ENCODE data around the gene RBM26.

RBM26 gene

DNA sequence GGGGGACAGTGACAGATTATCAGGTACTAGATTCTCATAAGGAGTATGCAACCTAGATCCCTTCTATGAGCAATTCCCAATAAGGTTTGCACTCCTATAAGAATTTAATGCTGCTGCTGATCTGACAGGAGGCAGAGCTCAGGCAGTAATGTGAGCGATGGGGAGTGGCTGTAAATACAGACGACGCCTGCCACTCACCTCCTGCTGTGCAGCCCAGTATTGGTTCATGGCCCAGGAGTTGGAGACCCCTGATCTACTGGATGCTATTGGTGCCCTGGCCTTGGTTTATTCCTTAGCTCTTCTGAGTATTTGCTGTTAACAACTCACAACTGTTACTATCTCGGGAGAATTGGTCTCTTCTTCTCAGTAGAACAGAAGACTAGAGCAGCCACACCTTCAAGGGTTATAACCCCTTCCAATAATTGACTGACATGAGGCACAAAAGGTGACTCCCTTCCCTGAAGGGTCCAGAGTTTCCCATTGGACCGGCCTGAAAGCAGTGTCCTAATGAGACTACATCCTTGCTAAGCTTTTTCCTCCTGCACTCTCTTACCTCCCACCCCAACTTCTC lies 35.0 kb upstream of the RBM26 start:
- H3K27me3 ChIP-seq (ENCODE audit: control insufficient read depth, insufficient read depth, low read length): no peaks in the 10 kb centered on the region
- H3K9me3 ChIP-seq (replicated peaks; ENCODE audit: low read length): no peaks in the 10 kb centered on the region
- no peaks in the 10 kb centered on the region for H3K36me3 ChIP-seq (ENCODE audit: insufficient read depth, low read length)
- H3K4me2 ChIP-seq (ENCODE audit: low read length): no peak overlapping the region
- H3K4me3 ChIP-seq (ENCODE audit: low read length): no peak overlapping the region
- no peak overlapping the region for H3K9ac ChIP-seq (ENCODE audit: low read depth, low read length)
- H3K4me1 ChIP-seq (ENCODE audit: control insufficient read depth, insufficient read depth, low read length): peaks cover under 1% of the 10 kb centered on the region

GRCh38 chr13:79439275-79439674 lies 33.2 kb upstream of the RBM26 start:
- Histone ChIP-seq H3K4me3 (ENCODE audit: low read length) (no peak overlapping the region), H3K4me1 (ENCODE audit: control insufficient read depth, insufficient read depth, low read length) (peaks cover 18% of the 10 kb centered on the region), H3K4me2 (ENCODE audit: low read length) (no peak overlapping the region), H3K9me3 (replicated peaks; ENCODE audit: low read length) (no peaks in the 10 kb centered on the region), H3K36me3 (ENCODE audit: insufficient read depth, low read length) (no peaks in the 10 kb centered on the region), H3K9ac (ENCODE audit: low read depth, low read length) (no peak overlapping the region), H3K27me3 (ENCODE audit: control insufficient read depth, insufficient read depth, low read length) (no peaks in the 10 kb centered on the region)

DNA sequence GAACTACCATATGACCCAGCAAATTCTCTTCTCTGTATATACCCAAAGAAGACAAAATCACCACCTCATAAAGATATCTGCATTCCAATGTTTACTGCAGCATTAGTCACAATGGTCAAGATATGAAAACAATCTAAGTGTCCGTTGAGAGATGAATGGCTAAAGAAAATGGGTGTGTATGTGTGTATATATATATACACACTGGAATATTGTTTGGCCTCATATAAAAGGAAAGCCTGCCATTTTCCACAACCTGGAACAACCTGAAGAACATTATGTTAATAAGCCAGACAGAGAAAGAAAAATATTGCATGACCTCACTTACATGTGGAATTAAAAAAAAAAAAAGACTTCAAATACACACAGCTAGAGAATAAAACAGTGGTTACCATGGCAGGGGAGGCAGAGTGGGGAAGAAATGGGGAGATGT lies 29.5 kb upstream of the RBM26 start:
- H3K27me3 ChIP-seq (ENCODE audit: control insufficient read depth, insufficient read depth, low read length): no peaks in the 10 kb centered on the region
- H3K4me1 ChIP-seq (ENCODE audit: control insufficient read depth, insufficient read depth, low read length): peaks cover 20% of the 10 kb centered on the region
- no peaks in the 10 kb centered on the region for H3K9me3 ChIP-seq (replicated peaks; ENCODE audit: low read length)
- H3K36me3 ChIP-seq (ENCODE audit: insufficient read depth, low read length): no peaks in the 10 kb centered on the region
- no peak overlapping the region for H3K4me3 ChIP-seq (ENCODE audit: low read length)
- no peak overlapping the region for H3K9ac ChIP-seq (ENCODE audit: low read depth, low read length)
- H3K4me2 ChIP-seq (ENCODE audit: low read length): peak overlapping the region; percentile 63

DNA sequence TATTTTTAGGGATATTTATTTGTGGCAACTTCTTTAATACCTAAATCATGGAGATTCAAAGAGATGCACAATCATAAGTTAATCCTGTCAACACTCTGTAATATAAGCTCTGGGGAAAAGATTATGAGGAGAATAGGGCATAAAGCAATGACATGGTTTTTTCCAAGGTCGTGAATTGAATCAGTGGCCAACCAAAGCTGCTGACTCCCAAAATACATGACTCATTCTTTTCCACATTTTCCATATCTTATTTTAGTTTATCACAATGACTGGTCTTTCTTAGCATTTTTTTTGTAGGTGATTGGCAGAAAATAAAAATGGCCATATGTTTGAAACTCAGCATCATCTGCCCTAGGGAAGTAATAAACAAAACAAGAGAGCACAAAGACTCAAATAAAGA lies 28.5 kb upstream of the RBM26 start:
- peaks cover 20% of the 10 kb centered on the region for H3K4me1 ChIP-seq (ENCODE audit: control insufficient read depth, insufficient read depth, low read length)
- no peaks in the 10 kb centered on the region for H3K27me3 ChIP-seq (ENCODE audit: control insufficient read depth, insufficient read depth, low read length)
- no peaks in the 10 kb centered on the region for H3K9me3 ChIP-seq (replicated peaks; ENCODE audit: low read length)

GRCh38 chr13:79432992-79433391 lies 26.9 kb upstream of the RBM26 start:
- no peak overlapping the region for H3K9ac ChIP-seq (ENCODE audit: low read depth, low read length)
- no peaks in the 10 kb centered on the region for H3K9me3 ChIP-seq (replicated peaks; ENCODE audit: low read length)
- H3K36me3 ChIP-seq (ENCODE audit: insufficient read depth, low read length): no peaks in the 10 kb centered on the region
- H3K27me3 ChIP-seq (ENCODE audit: control insufficient read depth, insufficient read depth, low read length): no peaks in the 10 kb centered on the region
- no peak overlapping the region for H3K4me3 ChIP-seq (ENCODE audit: low read length)
- H3K4me1 ChIP-seq (ENCODE audit: control insufficient read depth, insufficient read depth, low read length): peaks cover 22% of the 10 kb centered on the region
- no peak overlapping the region for H3K4me2 ChIP-seq (ENCODE audit: low read length)

More for the DNA sequence above, 28.5 kb upstream of the RBM26 start:
- Histone ChIP-seq H3K9ac (ENCODE audit: low read depth, low read length) (peak overlapping the region; percentile 47), H3K36me3 (ENCODE audit: insufficient read depth, low read length) (no peaks in the 10 kb centered on the region), H3K4me2 (ENCODE audit: low read length) (no peak overlapping the region), H3K4me3 (ENCODE audit: low read length) (no peak overlapping the region)

DNA sequence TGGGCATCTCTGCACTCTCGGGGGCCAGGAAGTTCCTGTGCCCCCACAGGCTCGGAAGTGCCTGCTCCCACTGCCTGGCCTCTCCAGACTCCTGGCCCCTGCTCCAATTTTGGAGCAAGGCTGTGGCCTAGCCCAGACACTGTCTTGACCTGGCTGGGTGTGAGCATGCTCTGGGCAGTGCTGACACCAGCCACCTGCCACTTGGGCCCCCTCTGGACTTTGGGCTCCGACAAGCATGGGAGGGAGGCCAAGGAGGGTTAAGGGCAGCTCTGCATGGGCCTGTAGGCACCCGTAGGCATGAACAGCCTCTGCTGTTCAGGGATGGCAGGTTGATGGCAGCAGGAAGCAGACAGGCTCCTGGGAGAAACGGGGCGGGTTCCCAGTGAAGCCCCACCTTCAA lies 26.0 kb upstream of the RBM26 start:
- H3K4me2 ChIP-seq (ENCODE audit: low read length): no peak overlapping the region
- H3K9ac ChIP-seq (ENCODE audit: low read depth, low read length): no peak overlapping the region
- H3K4me1 ChIP-seq (ENCODE audit: control insufficient read depth, insufficient read depth, low read length): peaks cover 26% of the 10 kb centered on the region
- H3K4me3 ChIP-seq (ENCODE audit: low read length): no peak overlapping the region
- no peaks in the 10 kb centered on the region for H3K9me3 ChIP-seq (replicated peaks; ENCODE audit: low read length)
- no peaks in the 10 kb centered on the region for H3K27me3 ChIP-seq (ENCODE audit: control insufficient read depth, insufficient read depth, low read length)
- no peaks in the 10 kb centered on the region for H3K36me3 ChIP-seq (ENCODE audit: insufficient read depth, low read length)

DNA sequence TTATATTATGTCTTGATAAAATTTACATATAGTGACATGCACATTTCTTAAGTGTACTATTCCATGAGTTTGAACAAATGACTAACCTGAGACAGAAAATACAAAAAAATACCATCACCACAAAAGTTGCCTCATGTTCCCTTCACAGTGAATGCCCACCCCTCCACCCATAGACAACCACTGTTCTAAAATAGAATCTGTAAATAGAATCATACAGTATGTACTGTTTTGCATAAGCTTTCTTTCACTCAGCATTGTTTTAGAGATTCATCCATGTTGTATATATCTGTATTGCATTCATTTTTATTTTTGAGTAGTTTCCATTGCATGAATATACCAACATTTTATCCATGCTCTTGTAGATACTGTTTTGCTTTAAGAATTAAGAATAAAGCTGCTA lies 23.3 kb upstream of the RBM26 start:
- Histone ChIP-seq H3K9ac (ENCODE audit: low read depth, low read length) (no peak overlapping the region), H3K27me3 (ENCODE audit: control insufficient read depth, insufficient read depth, low read length) (no peaks in the 10 kb centered on the region), H3K9me3 (replicated peaks; ENCODE audit: low read length) (no peaks in the 10 kb centered on the region), H3K4me2 (ENCODE audit: low read length) (no peak overlapping the region), H3K4me3 (ENCODE audit: low read length) (no peak overlapping the region), H3K4me1 (ENCODE audit: control insufficient read depth, insufficient read depth, low read length) (peaks cover 8% of the 10 kb centered on the region), H3K36me3 (ENCODE audit: insufficient read depth, low read length) (no peaks in the 10 kb centered on the region)

DNA sequence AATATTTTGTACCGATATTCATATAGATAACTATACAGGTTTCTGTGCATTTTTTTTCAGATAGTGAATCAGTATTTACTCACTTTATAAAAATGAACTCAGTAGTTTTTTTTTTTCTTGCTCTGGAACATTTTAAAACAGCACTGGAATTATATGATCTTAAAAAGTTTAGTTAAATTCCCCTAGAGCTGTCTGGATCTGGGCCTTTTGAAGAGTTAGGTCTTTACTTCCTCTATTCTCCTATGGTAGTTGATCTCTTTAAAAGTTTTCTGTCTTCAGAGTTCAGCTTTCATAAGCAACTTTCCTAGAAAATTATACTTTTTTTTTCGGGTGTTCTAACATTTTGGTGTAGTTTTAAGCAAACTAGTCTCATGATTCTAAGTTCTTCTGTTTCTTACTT lies 21.8 kb upstream of the RBM26 start:
- peaks cover 6% of the 10 kb centered on the region for H3K4me1 ChIP-seq (ENCODE audit: control insufficient read depth, insufficient read depth, low read length)
- no peaks in the 10 kb centered on the region for H3K27me3 ChIP-seq (ENCODE audit: control insufficient read depth, insufficient read depth, low read length)
- H3K9ac ChIP-seq (ENCODE audit: low read depth, low read length): no peak overlapping the region
- no peaks in the 10 kb centered on the region for H3K36me3 ChIP-seq (ENCODE audit: insufficient read depth, low read length)
- no peak overlapping the region for H3K4me3 ChIP-seq (ENCODE audit: low read length)
- H3K4me2 ChIP-seq (ENCODE audit: low read length): no peak overlapping the region
- no peaks in the 10 kb centered on the region for H3K9me3 ChIP-seq (replicated peaks; ENCODE audit: low read length)

DNA sequence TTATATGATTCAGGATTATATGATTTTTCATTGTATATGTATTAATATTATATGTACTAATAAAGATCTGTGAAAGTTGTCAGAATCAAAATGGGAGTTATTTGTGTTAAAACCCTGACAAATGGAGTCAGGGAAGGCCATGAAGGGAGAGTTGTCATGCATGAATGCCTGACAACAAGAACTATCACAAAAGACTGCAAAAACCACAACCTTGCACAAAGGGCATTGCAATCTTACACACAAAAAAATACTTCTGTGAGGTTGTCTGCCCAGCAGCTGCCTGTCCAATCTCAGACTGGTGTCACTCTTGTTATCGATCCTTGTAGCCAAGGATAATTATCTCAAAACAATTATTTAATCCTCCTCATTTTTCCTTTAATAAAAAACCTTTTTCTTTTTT lies 21.2 kb upstream of the RBM26 start:
- no peaks in the 10 kb centered on the region for H3K36me3 ChIP-seq (ENCODE audit: insufficient read depth, low read length)
- H3K9ac ChIP-seq (ENCODE audit: low read depth, low read length): no peak overlapping the region
- no peaks in the 10 kb centered on the region for H3K9me3 ChIP-seq (replicated peaks; ENCODE audit: low read length)
- H3K27me3 ChIP-seq (ENCODE audit: control insufficient read depth, insufficient read depth, low read length): no peaks in the 10 kb centered on the region
- peaks cover 6% of the 10 kb centered on the region for H3K4me1 ChIP-seq (ENCODE audit: control insufficient read depth, insufficient read depth, low read length)
- H3K4me2 ChIP-seq (ENCODE audit: low read length): no peak overlapping the region
- H3K4me3 ChIP-seq (ENCODE audit: low read length): no peak overlapping the region

- Histone ChIP-seq H3K4me3 (ENCODE audit: low read length) (no peak overlapping the region), H3K36me3 (ENCODE audit: insufficient read depth, low read length) (no peaks in the 10 kb centered on the region), H3K9me3 (replicated peaks; ENCODE audit: low read length) (no peaks in the 10 kb centered on the region), H3K9ac (ENCODE audit: low read depth, low read length) (no peak overlapping the region), H3K4me2 (ENCODE audit: low read length) (no peak overlapping the region), H3K4me1 (ENCODE audit: control insufficient read depth, insufficient read depth, low read length) (peaks cover 6% of the 10 kb centered on the region), H3K27me3 (ENCODE audit: control insufficient read depth, insufficient read depth, low read length) (no peaks in the 10 kb centered on the region)
These were observed 18.0 kb upstream of the RBM26 start for GRCh38 chr13:79423801-79424642.

GRCh38 chr13:79423340-79423739 lies 17.3 kb upstream of the RBM26 start:
- Histone ChIP-seq H3K4me2 (ENCODE audit: low read length) (no peak overlapping the region), H3K4me1 (ENCODE audit: control insufficient read depth, insufficient read depth, low read length) (peaks cover 6% of the 10 kb centered on the region), H3K4me3 (ENCODE audit: low read length) (no peak overlapping the region), H3K36me3 (ENCODE audit: insufficient read depth, low read length) (no peaks in the 10 kb centered on the region), H3K9ac (ENCODE audit: low read depth, low read length) (no peak overlapping the region), H3K9me3 (replicated peaks; ENCODE audit: low read length) (no peaks in the 10 kb centered on the region), H3K27me3 (ENCODE audit: control insufficient read depth, insufficient read depth, low read length) (no peaks in the 10 kb centered on the region)

GRCh38 chr13:79419365-79419764 lies 13.3 kb upstream of the RBM26 start:
- Histone ChIP-seq H3K27me3 (ENCODE audit: control insufficient read depth, insufficient read depth, low read length) (no peaks in the 10 kb centered on the region), H3K4me2 (ENCODE audit: low read length) (no peak overlapping the region), H3K9ac (ENCODE audit: low read depth, low read length) (no peak overlapping the region), H3K9me3 (replicated peaks; ENCODE audit: low read length) (no peaks in the 10 kb centered on the region), H3K36me3 (ENCODE audit: insufficient read depth, low read length) (no peaks in the 10 kb centered on the region), H3K4me3 (ENCODE audit: low read length) (no peak overlapping the region), H3K4me1 (ENCODE audit: control insufficient read depth, insufficient read depth, low read length) (no peaks in the 10 kb centered on the region)

Measured in skeletal muscle satellite cell (primary cell).